ENCODE data around the gene LHX8. TPM values are rescaled to one million over a fixed set of nuclear protein-coding genes. Genes with fewer than 3 reads are reported as not detected.
"Not testable (repeated sequence)": the region's sequence is repeated elsewhere in the genome, so short reads cannot be mapped to it uniquely, and the experiment has no call there.

LHX8 gene
- polyA plus RNA-seq, 1 experiment: 0.06 TPM

GRCh38 chr1:75099581-75099980 lies 34.6 kb upstream of the LHX8 start:
- no peak overlapping the region for H3K4me3 ChIP-seq (ENCODE audit: low read depth, low read length)
- TF ChIP-seq CTCF (IDR thresholded peaks at IDR 0.05; ENCODE audit: insufficient read depth, low read depth, low read length): no peak
- ChIA-PET CTCF (interaction anchor here (0.6 kb wide), 1 partner anchor 830 kb away, joined by 3 read pairs; no protein-coding TSS in a partner anchor), POLR2A (no interaction called here)
- H3K27me3 ChIP-seq (ENCODE audit: control insufficient read depth, insufficient read depth, low read length): no peaks in the 10 kb centered on the region
- no peaks in the 10 kb centered on the region for H3K36me3 ChIP-seq (ENCODE audit: control insufficient read depth, insufficient read depth, low read length)
- no peak for DNase-seq (ENCODE audit: low read depth)

DNA sequence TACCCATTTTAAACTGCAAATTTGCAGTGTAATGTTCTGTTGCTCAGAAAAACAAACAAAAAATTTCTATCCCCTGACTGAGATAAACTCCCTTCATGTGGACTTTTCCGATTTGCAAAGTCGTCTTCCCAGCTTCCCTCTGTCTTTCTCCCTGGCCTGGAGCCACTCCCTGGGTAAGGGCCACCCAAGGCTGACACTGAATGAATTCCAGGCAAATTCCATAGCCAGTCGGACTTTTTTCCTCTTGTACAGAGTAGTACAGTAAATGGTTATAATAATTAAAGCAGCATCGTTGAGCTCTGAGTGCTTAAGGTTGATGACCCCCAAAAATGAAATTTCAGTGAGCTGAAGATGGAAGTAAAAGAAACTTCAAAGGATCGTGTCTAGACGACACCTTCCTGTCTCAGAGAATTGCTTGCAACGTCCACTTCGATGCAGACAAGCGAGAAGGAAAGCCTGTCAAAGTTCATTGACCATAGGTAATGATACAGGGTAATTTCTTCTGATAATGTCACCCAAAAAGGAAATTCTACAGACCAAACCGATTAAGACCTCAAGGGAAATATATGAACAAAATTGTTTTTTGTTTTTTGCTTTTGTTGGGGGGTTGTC lies 33.6 kb upstream of the LHX8 start:
- ChIA-PET POLR2A (no interaction called here), CTCF (no interaction called here)
- Histone ChIP-seq H3K27me3 (ENCODE audit: control insufficient read depth, insufficient read depth, low read length) (no peaks in the 10 kb centered on the region), H3K36me3 (ENCODE audit: control insufficient read depth, insufficient read depth, low read length) (no peaks in the 10 kb centered on the region), H3K4me3 (ENCODE audit: low read depth, low read length) (no peak overlapping the region)
- DNase-seq (ENCODE audit: low read depth): no peak
- no peak for TF ChIP-seq CTCF (IDR thresholded peaks at IDR 0.05; ENCODE audit: insufficient read depth, low read depth, low read length)

DNA sequence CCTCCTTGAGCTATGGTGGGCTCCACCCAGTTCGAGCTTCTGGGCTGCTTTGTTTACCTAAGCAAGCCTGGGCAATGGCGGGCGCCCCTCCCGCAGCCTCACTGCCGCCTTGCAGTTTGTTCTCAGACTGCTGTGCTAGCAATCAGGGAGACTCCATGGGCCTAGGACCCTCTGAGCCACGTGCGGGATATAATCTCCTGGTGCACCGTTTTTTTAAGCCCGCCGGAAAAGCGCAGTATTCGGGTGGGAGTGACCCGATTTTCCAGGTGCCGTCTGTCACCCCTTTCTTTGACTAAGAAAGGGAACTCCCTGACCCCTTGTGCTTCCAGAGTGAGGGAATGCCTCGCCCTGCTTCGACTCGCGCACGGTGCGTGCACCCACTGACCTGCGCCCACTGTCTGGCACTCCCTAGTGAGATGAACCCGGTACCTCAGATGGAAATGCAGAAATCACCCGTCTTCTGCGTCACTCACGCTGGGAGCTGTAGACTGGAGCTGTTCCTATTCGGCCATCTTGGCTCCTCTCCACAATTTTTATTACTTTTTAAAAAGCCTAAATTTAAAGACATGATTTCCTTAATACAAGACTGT lies 21.7 kb upstream of the LHX8 start:
- POLR2A ChIA-PET; H3K36me3 ChIP-seq (ENCODE audit: control insufficient read depth, insufficient read depth, low read length); H3K27me3 ChIP-seq (ENCODE audit: control insufficient read depth, insufficient read depth, low read length); DNase-seq (ENCODE audit: low read depth); H3K4me3 ChIP-seq (ENCODE audit: low read depth, low read length); CTCF ChIA-PET: not testable (repeated sequence)

DNA sequence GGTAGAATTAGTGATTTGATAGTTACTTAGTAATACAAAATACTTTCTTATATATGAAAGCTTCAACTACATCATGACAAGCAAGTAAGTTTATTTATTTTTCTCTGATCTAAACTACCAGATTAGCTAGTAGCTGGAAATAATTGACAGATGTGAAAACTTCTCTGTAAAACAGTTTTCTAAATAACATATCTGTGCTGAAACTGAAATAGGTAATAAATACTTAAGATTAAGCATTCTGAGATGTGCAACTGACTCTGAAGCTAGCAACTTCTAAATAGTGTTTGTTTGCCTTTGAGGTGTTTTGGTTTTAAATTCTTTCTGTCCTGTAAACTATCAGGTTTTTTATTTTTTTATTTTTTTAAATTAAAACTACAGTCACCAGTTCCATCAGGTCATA lies 18.5 kb upstream of the LHX8 start:
- no peak overlapping the region for H3K4me3 ChIP-seq (ENCODE audit: low read depth, low read length)
- DNase-seq (ENCODE audit: low read depth): no peak
- H3K36me3 ChIP-seq (ENCODE audit: control insufficient read depth, insufficient read depth, low read length): no peaks in the 10 kb centered on the region
- H3K27me3 ChIP-seq (ENCODE audit: control insufficient read depth, insufficient read depth, low read length): no peaks in the 10 kb centered on the region
- TF ChIP-seq CTCF (IDR thresholded peaks at IDR 0.05; ENCODE audit: insufficient read depth, low read depth, low read length): no peak
- POLR2A ChIA-PET: no interaction called here
- CTCF ChIA-PET: no interaction called here

- ChIA-PET POLR2A (no interaction called here), CTCF (no interaction called here)
- no peaks in the 10 kb centered on the region for H3K36me3 ChIP-seq (ENCODE audit: control insufficient read depth, insufficient read depth, low read length)
- no peak for TF ChIP-seq CTCF (IDR thresholded peaks at IDR 0.05; ENCODE audit: insufficient read depth, low read depth, low read length)
- no peak overlapping the region for H3K4me3 ChIP-seq (ENCODE audit: low read depth, low read length)
- peaks cover 11% of the 10 kb centered on the region for H3K27me3 ChIP-seq (ENCODE audit: control insufficient read depth, insufficient read depth, low read length)
- DNase-seq (ENCODE audit: low read depth): no peak
Measured at GRCh38 chr1:75123756-75124155, 10.4 kb upstream of the LHX8 start.

- CTCF ChIA-PET: no interaction called here
- Histone ChIP-seq H3K36me3 (ENCODE audit: control insufficient read depth, insufficient read depth, low read length) (no peaks in the 10 kb centered on the region), H3K27me3 (ENCODE audit: control insufficient read depth, insufficient read depth, low read length) (peaks cover 16% of the 10 kb centered on the region), H3K4me3 (ENCODE audit: low read depth, low read length) (no peak overlapping the region)
- POLR2A ChIA-PET: no interaction called here
- TF ChIP-seq CTCF (IDR thresholded peaks at IDR 0.05; ENCODE audit: insufficient read depth, low read depth, low read length): no peak
- DNase-seq (ENCODE audit: low read depth): no peak
Measured at GRCh38 chr1:75124510-75124909, 9.7 kb upstream of the LHX8 start.

All from BJ (cell line).